GM21423 (cell line): ENCODE results near the gene GPX1.
"Not testable (repeated sequence)": the region's sequence is repeated elsewhere in the genome, so short reads cannot be mapped to it uniquely, and the experiment has no call there.

Experiments
- ATAC-seq: cut with Tn5 transposase; IDR thresholded peaks from one replicate; pipeline ENCODE4 v1.9.1; 2021; ENCODE audit warnings: mild to moderate bottlenecking, moderate library complexity; ENCODE audit not compliant: unreplicated experiment

GPX1 gene

GRCh38 chr3:49358217-49358883 lies at the start of gene GPX1:
GPX1 (minus strand) TSS chr3:49358353; CDS start chr3:49358278, 75 bp downstream.
- peak; percentile 80 for ATAC-seq

GRCh38 chr3:49406571-49407565 lies 48.7 kb upstream of the GPX1 start:
- ATAC-seq, result no peak

GRCh38 chr3:49405570-49405969 lies 47.4 kb upstream of the GPX1 start:
- ATAC-seq, result not testable (repeated sequence)

- ATAC-seq, result no peak
These were observed 45.7 kb upstream of the GPX1 start for GRCh38 chr3:49403891-49404290.

- no peak for ATAC-seq
These were observed 43.6 kb upstream of the GPX1 start for GRCh38 chr3:49401766-49402165.

GRCh38 chr3:49399461-49399860 lies 41.3 kb upstream of the GPX1 start:
- ATAC-seq, result no peak

GRCh38 chr3:49397470-49397869 lies 39.3 kb upstream of the GPX1 start:
- ATAC-seq, result no peak

- not testable (repeated sequence) for ATAC-seq
These were observed 33.2 kb upstream of the GPX1 start for GRCh38 chr3:49391310-49391709.

GRCh38 chr3:49389297-49389696 lies 31.1 kb upstream of the GPX1 start:
- ATAC-seq, result no peak

GRCh38 chr3:49388289-49388820 lies 30.2 kb upstream of the GPX1 start:
- no peak for ATAC-seq

GRCh38 chr3:49387721-49388120 lies 29.6 kb upstream of the GPX1 start:
- ATAC-seq, result no peak

- no peak for ATAC-seq
These were observed 28.1 kb upstream of the GPX1 start for GRCh38 chr3:49386056-49386756.

GRCh38 chr3:49385617-49386016 lies 27.5 kb upstream of the GPX1 start:
- ATAC-seq, result no peak

- ATAC-seq, result no peak
These were observed 25.2 kb upstream of the GPX1 start for GRCh38 chr3:49383387-49383786.

GRCh38 chr3:49378249-49378895 lies 20.2 kb upstream of the GPX1 start:
- no peak for ATAC-seq

GRCh38 chr3:49377483-49377882 lies 19.3 kb upstream of the GPX1 start:
- ATAC-seq, result no peak

- ATAC-seq, result no peak
These were observed 13.8 kb upstream of the GPX1 start for GRCh38 chr3:49371946-49372345.

GRCh38 chr3:49370585-49371290 lies 12.6 kb upstream of the GPX1 start:
- no peak for ATAC-seq

- ATAC-seq, result no peak
These were observed 4.4 kb upstream of the GPX1 start for GRCh38 chr3:49362561-49362960.

- ATAC-seq, result no peak
These were observed 1.5 kb upstream of the GPX1 start for GRCh38 chr3:49359623-49360022.
